ENCODE measurements around the gene MBOAT7. TPM values are rescaled to one million over a fixed set of nuclear protein-coding genes. Genes with fewer than 3 reads are reported as not detected.
"Not testable (repeated sequence)": the region's sequence is repeated elsewhere in the genome, so short reads cannot be mapped to it uniquely, and the experiment has no call there.

MBOAT7 gene
- total RNA-seq, 4 donors from 2014 or later, result 47.3 to 101 (median 69.0) TPM

DNA sequence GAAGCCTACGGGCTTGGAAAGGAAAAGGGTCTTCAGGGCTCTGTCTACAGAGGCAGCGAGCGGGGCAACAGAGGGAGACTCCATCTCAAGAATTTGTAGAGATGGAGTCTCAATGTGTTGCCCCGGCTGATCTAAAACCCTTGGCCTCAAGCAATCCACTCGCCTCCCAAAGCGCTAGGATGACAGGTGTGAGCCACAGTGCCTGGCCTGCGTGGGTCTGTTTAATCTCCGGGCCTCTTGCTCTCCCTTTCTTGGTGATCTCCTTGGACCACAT, 19.3 kb upstream of the MBOAT7 start:
- 79 to 88% methylated on average over 8 of the region's 8 CpGs for WGBS, 2 donors
- TF ChIP-seq POLR2A (IDR thresholded peaks at IDR 0.05) (no peak), CTCF (IDR thresholded peaks at IDR 0.05) (no peak)
- peak overlapping the region in 1 of 3 donors; percentile 77 for H3K27ac ChIP-seq
- H3K36me3 ChIP-seq, result peaks cover 37 to 45% of the 10 kb centered on the region in 2 donors
- H3K27me3 ChIP-seq, result no peaks in the 10 kb centered on the region
- H3K4me3 ChIP-seq (replicated peaks in 1 of 3), result no peak overlapping the region
- DNase-seq, result no peak
- intact Hi-C loops (cut with DNase I), result no loop called here
- H3K4me1 ChIP-seq, result peaks cover 7 to 32% of the 10 kb centered on the region in 2 donors
- H3K9me3 ChIP-seq, result no peaks in the 10 kb centered on the region

GRCh38 chr19:54207983-54208783, 18.8 kb upstream of the MBOAT7 start:
- 81 to 86% methylated on average over 18 of the region's 18 CpGs for WGBS, 2 donors
- peak in 1 of 2 donors; percentile 24 for DNase-seq
- Histone ChIP-seq H3K4me1 (peaks cover 8 to 34% of the 10 kb centered on the region in 2 donors), H3K27me3 (no peaks in the 10 kb centered on the region), H3K4me3 (replicated peaks in 1 of 3) (no peak overlapping the region), H3K36me3 (peaks cover 43 to 51% of the 10 kb centered on the region in 2 donors), H3K27ac (peak overlapping the region in 1 of 3 donors; percentile 24), H3K9me3 (no peaks in the 10 kb centered on the region)
- intact Hi-C loops (cut with DNase I), result no loop called here
- TF ChIP-seq CTCF (IDR thresholded peaks at IDR 0.05), result no peak
- no peak for TF ChIP-seq POLR2A (IDR thresholded peaks at IDR 0.05)

DNA sequence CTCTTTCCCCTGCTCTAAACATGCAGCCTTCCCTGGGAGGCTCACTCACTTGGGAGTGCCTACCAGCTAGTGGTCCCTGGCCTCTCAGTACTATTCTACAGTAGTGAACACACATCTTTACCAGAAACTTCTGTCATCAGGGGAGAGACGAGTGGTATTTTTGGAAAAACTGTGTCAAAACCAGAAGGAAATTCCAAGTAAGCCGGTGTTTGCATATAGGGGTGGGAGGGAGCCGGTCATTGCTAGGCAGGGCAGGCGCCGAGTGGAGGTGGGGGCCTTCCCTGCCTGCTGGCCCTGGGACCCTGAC, 18.2 kb upstream of the MBOAT7 start:
- TF ChIP-seq POLR2A (IDR thresholded peaks at IDR 0.05) (no peak), CTCF (IDR thresholded peaks at IDR 0.05) (no peak)
- intact Hi-C loops (cut with DNase I), result no loop called here
- 76 to 88% methylated on average over 5 of the region's 5 CpGs for WGBS, 2 donors
- Histone ChIP-seq H3K36me3 (peaks cover 48 to 56% of the 10 kb centered on the region in 2 donors), H3K4me1 (peaks cover 14 to 40% of the 10 kb centered on the region in 2 donors), H3K9me3 (no peaks in the 10 kb centered on the region), H3K27ac (peak overlapping the region in 1 of 3 donors; percentile 19), H3K4me3 (replicated peaks in 1 of 3) (no peak overlapping the region), H3K27me3 (no peaks in the 10 kb centered on the region)
- DNase-seq, result no peak

DNA sequence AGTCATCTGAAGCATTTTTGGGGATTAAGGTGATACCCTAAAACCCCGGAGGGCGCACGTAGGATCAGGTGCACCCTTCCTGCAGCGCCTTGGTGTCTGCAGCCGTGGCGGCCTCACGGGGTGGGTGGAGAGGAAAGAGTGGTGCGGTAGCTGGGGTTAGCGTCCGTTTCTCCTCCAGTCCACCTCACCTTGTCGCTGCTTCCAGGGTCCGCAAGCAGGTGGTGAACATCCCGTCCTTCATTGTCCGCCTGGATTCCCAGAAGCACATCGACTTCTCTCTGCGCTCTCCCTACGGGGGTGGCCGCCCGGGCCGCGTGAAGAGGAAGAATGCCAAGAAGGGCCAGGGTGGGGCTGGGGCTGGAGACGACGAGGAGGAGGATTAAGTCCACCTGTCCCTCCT, 17.8 kb upstream of the MBOAT7 start:
- 83 to 85% methylated on average over 23 of the region's 23 CpGs for WGBS, 2 donors
- H3K27me3 ChIP-seq; intact Hi-C loops (cut with DNase I); H3K4me3 ChIP-seq (replicated peaks in 1 of 3); DNase-seq; H3K9me3 ChIP-seq: not testable (repeated sequence)
- Histone ChIP-seq H3K27ac (peak overlapping the region in 1 of 3 donors; percentile 19), H3K4me1 (peaks cover 18 to 44% of the 10 kb centered on the region in 2 donors), H3K36me3 (peaks cover 53 to 60% of the 10 kb centered on the region in 2 donors)

- Histone ChIP-seq H3K27ac (no peak overlapping the region), H3K4me1 (peaks cover 22 to 48% of the 10 kb centered on the region in 2 donors), H3K4me3 (replicated peaks in 1 of 3) (no peak overlapping the region), H3K36me3 (peaks cover 55 to 64% of the 10 kb centered on the region in 2 donors), H3K27me3 (no peaks in the 10 kb centered on the region), H3K9me3 (no peaks in the 10 kb centered on the region)
- intact Hi-C loops (cut with DNase I), result no loop called here
- TF ChIP-seq CTCF (IDR thresholded peaks at IDR 0.05), result no peak
- 85 to 90% methylated on average over 13 of the region's 13 CpGs for WGBS, 2 donors
- DNase-seq, result no peak
These were observed 17.4 kb upstream of the MBOAT7 start for GRCh38 chr19:54206831-54207177.
